22Rv1 (cell line): ENCODE measurements around the gene CFAP61.

Source experiments
- CTCF ChIP-seq: fragments of 450-650 bp; IDR thresholded peaks from 2 replicates; pipeline ENCODE4 v1.5.1; 2017; ENCODE audit warnings: mild to moderate bottlenecking
- ZFX ChIP-seq: fragments of 450-650 bp; IDR thresholded peaks from 2 replicates; pipeline ENCODE4 v1.6.1; 2017; ENCODE audit warnings: antibody characterized with exemption, borderline replicate concordance

- TF ChIP-seq CTCF (peak; percentile 68), ZFX (no peak)
Measured at GRCh38 chr20:20083807-20084206, 31.5 kb downstream of the CFAP61 start.
